Endothelial cell (in vitro differentiated cells): Measurements from ENCODE around the gene ZGPAT. TPM values are rescaled to one million over a fixed set of nuclear protein-coding genes. Genes with fewer than 3 reads are reported as not detected.

ENCODE experiments used
- DNase-seq: peaks from one replicate; pipeline ENCODE4 v3.0.0; 2021; ENCODE audit warnings: low spot score
- H3K27ac Mint-ChIP-seq: one replicate; pipeline ENCODE4 v1.8.0; 2021; ENCODE audit warnings: mixed read lengths, inconsistent platforms; ENCODE audit not compliant: unreplicated experiment
- H3K27me3 Mint-ChIP-seq: one replicate; pipeline ENCODE4 v1.8.0; 2021; ENCODE audit warnings: mild to moderate bottlenecking, moderate library complexity, mixed read lengths, inconsistent platforms; ENCODE audit not compliant: unreplicated experiment
- H3K36me3 Mint-ChIP-seq: one replicate; pipeline ENCODE4 v1.8.0; 2021; ENCODE audit warnings: mild to moderate bottlenecking, low read depth, mixed read lengths, inconsistent platforms; ENCODE audit not compliant: unreplicated experiment
- H3K4me1 Mint-ChIP-seq: one replicate; pipeline ENCODE4 v1.8.0; 2021; ENCODE audit warnings: mild to moderate bottlenecking, mixed read lengths, inconsistent platforms; ENCODE audit not compliant: unreplicated experiment
- H3K4me3 Mint-ChIP-seq: one replicate; pipeline ENCODE4 v1.8.0; 2021; ENCODE audit warnings: mild to moderate bottlenecking, mixed read lengths, inconsistent platforms; ENCODE audit not compliant: unreplicated experiment
- H3K9me3 Mint-ChIP-seq: one replicate; pipeline ENCODE4 v1.8.0; 2021; ENCODE audit warnings: mixed read lengths, inconsistent platforms; ENCODE audit not compliant: unreplicated experiment
- total RNA-seq: library from RNA; stranded (reverse); fragmentation: NEBNext Ultra II Directional; extraction: Animal tissue kit (Norgen Biotek cat#: 25700); gene quantifications from one replicate; pipeline ENCODE4 v1.2.1, GENCODE V29; 2021; ENCODE audit not compliant: unreplicated experiment
- TF ChIP-seq, protein P1 (sequence below): fragments of 200-600 bp; sonication (generic); IDR thresholded peaks from one replicate; pipeline ENCODE4 v1.5.0; 2021; ENCODE audit warnings: antibody characterized with exemption; ENCODE audit not compliant: unreplicated experiment

ZGPAT gene
- total RNA-seq, 1 donor from 2014 or later, result 34.9 TPM

DNA sequence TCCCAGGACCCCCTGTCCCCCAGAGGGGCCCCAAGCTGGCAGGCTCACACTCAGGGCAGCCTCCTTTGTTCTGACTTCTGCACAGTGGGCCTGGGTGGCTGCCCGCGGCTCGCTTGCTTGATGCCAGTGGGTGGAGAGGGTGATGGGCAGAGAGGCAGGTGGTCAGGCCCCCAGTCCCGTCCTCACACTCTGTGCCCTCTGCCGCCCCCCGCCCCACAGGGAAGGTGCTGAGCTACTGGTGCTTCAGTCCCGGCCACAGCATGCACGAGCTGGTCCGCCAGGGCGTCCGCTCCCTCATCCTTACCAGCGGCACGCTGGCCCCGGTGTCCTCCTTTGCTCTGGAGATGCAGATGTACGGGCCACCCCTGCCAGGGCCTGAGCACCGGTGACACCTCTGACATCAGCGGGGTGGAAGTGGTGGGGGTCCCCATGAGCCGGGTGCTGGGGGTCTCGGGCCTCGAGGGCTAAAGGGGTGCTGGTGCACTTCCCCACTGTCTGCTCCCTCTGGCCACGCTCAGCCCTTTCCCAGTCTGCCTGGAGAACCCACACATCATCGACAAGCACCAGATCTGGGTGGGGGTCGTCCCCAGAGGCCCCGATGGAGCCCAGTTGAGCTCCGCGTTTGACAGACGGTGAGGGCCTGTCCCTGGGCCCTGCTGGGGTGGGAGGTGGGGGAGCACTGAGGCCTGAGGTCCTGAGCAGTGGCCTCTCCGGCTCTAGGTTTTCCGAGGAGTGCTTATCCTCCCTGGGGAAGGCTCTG lies 20.2 kb upstream of the ZGPAT start:
- Mint-ChIP-seq H3K9me3 (no peaks in the 10 kb centered on the region), H3K4me3 (no peak overlapping the region), H3K27ac (no peak overlapping the region), H3K27me3 (peaks cover 5% of the 10 kb centered on the region), H3K36me3 (no peaks in the 10 kb centered on the region), H3K4me1 (peaks cover 3% of the 10 kb centered on the region)
- no peak for DNase-seq
- TF ChIP-seq, protein P1, sequence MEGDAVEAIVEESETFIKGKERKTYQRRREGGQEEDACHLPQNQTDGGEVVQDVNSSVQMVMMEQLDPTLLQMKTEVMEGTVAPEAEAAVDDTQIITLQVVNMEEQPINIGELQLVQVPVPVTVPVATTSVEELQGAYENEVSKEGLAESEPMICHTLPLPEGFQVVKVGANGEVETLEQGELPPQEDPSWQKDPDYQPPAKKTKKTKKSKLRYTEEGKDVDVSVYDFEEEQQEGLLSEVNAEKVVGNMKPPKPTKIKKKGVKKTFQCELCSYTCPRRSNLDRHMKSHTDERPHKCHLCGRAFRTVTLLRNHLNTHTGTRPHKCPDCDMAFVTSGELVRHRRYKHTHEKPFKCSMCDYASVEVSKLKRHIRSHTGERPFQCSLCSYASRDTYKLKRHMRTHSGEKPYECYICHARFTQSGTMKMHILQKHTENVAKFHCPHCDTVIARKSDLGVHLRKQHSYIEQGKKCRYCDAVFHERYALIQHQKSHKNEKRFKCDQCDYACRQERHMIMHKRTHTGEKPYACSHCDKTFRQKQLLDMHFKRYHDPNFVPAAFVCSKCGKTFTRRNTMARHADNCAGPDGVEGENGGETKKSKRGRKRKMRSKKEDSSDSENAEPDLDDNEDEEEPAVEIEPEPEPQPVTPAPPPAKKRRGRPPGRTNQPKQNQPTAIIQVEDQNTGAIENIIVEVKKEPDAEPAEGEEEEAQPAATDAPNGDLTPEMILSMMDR, result no peak

DNA sequence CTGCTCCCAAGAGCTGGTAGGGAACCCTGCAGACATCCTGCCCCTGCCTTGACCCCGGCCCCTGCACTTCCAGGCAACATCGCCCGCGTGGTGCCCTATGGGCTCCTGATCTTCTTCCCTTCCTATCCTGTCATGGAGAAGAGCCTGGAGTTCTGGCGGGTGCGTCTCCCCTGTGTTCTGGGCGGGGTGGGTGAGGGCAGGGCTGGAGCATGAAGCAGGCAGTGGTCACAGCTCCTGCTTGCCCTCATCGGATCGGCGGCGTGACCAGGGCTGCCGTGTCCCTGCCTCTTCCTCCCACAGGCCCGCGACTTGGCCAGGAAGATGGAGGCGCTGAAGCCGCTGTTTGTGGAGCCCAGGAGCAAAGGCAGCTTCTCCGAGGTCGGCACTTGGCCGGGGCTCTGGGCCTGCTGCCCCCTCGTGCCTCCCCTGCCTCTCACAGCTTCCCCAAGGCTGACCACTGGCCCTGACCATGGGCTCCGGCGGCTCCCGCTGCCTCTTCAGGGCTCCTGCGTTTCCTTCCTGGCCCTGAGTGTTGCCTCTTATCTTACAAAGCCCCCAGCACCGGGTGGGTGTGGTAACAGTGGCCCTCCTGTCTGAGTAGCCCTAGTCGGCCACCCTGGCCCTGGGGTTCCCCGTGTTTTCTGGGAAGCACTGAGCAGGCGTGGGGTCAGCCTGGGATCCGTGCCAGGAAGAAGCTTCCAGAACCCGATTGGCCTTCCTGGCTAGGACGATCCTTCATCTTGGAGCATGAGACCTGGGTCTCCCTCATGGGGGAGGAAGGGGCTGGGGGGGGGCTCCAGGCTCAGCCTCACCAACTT lies 19.4 kb upstream of the ZGPAT start:
- H3K36me3 Mint-ChIP-seq, result no peaks in the 10 kb centered on the region
- TF ChIP-seq, protein P1, result no peak
- H3K27me3 Mint-ChIP-seq, result peaks cover 7% of the 10 kb centered on the region
- H3K4me3 Mint-ChIP-seq, result no peak overlapping the region
- no peaks in the 10 kb centered on the region for H3K9me3 Mint-ChIP-seq
- no peak for DNase-seq
- no peak overlapping the region for H3K27ac Mint-ChIP-seq
- peaks cover 3% of the 10 kb centered on the region for H3K4me1 Mint-ChIP-seq

DNA sequence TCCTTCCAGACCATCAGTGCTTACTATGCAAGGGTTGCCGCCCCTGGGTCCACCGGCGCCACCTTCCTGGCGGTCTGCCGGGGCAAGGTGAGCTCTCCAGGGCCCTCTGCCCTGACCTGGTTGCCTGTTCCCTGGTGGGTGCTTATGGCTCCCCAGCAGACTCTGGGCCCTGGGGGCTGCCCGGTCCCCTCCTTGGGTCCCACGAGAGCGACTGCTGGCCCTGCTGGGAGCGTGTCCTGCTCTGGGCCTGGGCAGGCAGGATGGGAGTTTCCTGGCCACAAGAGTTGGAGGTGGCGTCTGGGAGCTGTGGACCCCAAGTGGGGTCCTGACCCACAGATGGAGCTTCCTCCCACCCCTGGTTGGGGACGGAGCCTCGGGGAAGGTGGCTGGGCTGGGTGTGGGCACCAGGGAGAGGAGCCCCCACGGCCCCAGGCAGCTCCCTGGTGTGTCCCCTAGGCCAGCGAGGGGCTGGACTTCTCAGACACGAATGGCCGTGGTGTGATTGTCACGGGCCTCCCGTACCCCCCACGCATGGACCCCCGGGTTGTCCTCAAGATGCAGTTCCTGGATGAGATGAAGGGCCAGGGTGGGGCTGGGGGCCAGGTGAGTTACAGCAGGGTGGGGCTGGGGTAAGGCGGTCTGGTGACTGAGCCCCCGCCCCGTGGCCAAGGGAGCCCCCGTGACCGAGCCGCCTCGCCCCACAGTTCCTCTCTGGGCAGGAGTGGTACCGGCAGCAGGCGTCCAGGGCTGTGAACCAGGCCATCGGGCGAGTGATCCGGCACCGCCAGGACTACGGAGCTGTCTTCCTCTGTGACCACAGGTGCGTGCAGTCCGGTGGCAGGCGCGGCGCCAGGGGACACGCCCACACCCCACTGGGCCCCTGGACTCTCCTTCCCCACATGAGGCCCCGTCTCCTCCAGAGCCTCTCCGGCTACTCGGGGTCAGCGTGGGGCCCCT lies 18.5 kb upstream of the ZGPAT start:
- TF ChIP-seq, protein P1, result no peak
- H3K9me3 Mint-ChIP-seq, result no peaks in the 10 kb centered on the region
- peaks cover 7% of the 10 kb centered on the region for H3K27me3 Mint-ChIP-seq
- H3K36me3 Mint-ChIP-seq, result peaks cover 4% of the 10 kb centered on the region
- no peak overlapping the region for H3K27ac Mint-ChIP-seq
- peaks cover 3% of the 10 kb centered on the region for H3K4me1 Mint-ChIP-seq
- no peak for DNase-seq
- no peak overlapping the region for H3K4me3 Mint-ChIP-seq

DNA sequence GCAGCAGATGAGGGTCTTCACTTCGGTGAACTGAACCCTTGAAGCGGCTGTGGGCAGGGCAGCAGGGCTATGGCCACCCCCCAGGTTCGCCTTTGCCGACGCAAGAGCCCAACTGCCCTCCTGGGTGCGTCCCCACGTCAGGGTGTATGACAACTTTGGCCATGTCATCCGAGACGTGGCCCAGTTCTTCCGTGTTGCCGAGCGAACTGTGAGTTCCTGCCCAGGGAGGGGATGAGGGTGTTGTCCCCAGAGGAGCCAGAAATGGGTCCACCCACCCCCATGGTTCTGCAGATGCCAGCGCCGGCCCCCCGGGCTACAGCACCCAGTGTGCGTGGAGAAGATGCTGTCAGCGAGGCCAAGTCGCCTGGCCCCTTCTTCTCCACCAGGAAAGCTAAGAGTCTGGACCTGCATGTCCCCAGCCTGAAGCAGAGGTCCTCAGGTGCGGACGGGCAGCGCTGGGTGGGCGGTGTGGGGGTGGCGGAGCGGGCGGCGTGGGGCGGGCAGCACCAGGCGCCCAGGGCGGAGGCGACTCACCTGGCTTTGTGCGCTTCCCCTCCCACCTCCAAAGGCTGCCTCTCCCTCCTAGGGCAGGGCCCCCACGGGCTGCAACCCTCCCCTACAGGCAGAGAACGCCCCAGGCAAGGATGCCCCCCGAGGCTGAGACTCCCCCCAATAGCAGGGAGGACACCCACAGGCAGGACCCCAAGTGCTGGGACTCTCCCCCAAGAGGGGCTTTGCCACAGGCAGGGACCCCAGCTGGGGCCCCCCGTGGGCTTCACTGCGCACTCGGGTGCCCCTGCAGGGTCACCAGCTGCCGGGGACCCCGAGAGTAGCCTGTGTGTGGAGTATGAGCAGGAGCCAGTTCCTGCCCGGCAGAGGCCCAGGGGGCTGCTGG lies 17.6 kb upstream of the ZGPAT start:
- peaks cover 3% of the 10 kb centered on the region for H3K4me1 Mint-ChIP-seq
- no peak for DNase-seq
- no peaks in the 10 kb centered on the region for H3K9me3 Mint-ChIP-seq
- peaks cover 7% of the 10 kb centered on the region for H3K27me3 Mint-ChIP-seq
- peaks cover 4% of the 10 kb centered on the region for H3K36me3 Mint-ChIP-seq
- TF ChIP-seq, protein P1, result no peak
- H3K27ac Mint-ChIP-seq, result no peak overlapping the region
- no peak overlapping the region for H3K4me3 Mint-ChIP-seq
